Measurements from ENCODE around the gene TYMP. TPM values are rescaled to one million over a fixed set of nuclear protein-coding genes. Genes with fewer than 3 reads are reported as not detected.

TYMP gene
- total and polyA plus RNA-seq, 10 of the 15 experiments (the other 5 are each of a cell fraction or from before 2014, with no cell fraction given) = 0.42 to 57.8 (median 24.6) TPM

DNA sequence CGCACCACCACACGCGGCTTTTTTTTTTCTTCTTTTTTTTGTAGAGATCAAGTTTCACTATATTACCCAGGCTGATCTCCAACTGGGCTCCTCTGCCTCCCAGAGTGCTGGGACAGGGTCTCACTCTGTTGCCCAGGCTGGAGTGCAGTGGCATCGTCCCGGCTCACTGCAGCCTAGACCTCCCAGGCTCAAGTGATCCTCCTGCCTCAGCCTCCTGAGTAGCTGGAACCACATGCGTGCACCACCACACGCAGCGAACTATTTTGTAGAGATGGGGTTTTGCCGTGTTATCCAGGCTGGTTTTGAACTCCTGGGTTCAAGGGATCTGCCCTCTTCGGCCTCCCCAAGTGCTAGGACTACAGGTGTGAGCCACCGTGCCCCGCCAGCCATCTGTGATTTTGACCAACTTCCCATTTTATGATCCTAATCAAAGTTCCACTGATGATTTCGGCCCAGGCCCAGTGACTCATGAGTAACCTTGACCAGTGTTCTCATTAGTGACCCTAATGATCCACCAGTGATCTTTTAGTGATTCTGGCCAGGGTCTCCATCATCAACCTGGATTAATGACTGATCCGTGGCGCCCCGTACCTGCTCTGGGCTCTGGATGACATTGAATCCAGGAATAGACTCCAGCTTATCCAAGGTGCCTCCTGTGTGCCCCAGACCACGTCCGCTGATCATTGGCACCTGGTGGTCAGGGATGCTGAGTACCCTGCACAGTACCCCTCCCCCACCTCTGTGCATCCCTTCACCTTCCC lies 1.7 kb downstream of the TYMP start:
- Histone ChIP-seq H3K79me2 (ENCODE audit: control insufficient read depth, insufficient read depth, low read length) (peaks cover 79% of the 10 kb centered on the region), H3K4me2 (ENCODE audit: control insufficient read depth, insufficient read depth) (peak overlapping the region; percentile 71), H3K9ac (ENCODE audit: control insufficient read depth, insufficient read depth, low read length) (peak overlapping the region; percentile 18; the same call in 1 of the 2 replicates), H3K27me3 (replicated peaks in 1 of 2; ENCODE audit: control insufficient read depth in 2 of 2, insufficient read depth in 2 of 2, low read length in 1 of 2) (no peaks in the 10 kb centered on the region), H3K4me1 (ENCODE audit: control insufficient read depth, insufficient read depth, low read length) (peaks cover 21% of the 10 kb centered on the region), H4K20me1 (ENCODE audit: control insufficient read depth, insufficient read depth) (no peaks in the 10 kb centered on the region), H3K27ac (ENCODE audit: control insufficient read depth, insufficient read depth) (peak overlapping the region; percentile 100), H2AFZ (ENCODE audit: control insufficient read depth, low read depth, low read length) (no peak overlapping the region), H3K4me3 (peak overlapping the region; percentile 78; the same call in 1 of the 2 replicates), H3K9me3 (replicated peaks; ENCODE audit: control insufficient read depth, insufficient read depth, low read length) (no peaks in the 10 kb centered on the region), H3K36me3 (ENCODE audit: control insufficient read depth in 2 of 2, insufficient read depth in 2 of 2, low read length in 1 of 2) (peaks cover 0 to 10% of the 10 kb centered on the region in 2 experiments; a peak in 3 of 4 replicates)
- intact Hi-C loops (cut with micrococcal nuclease; ENCODE audit: unreplicated experiment) = loop anchor here (1.0 to 5.0 kb wide), 3 partner anchors 34 to 92 kb away; partner anchors contain the start of genes CHKB and SYCE3
- CTCF ChIA-PET = interaction anchor here (0.9 to 2.4 kb wide), 6 partner anchors 12 to 93 kb away, joined by 3 to 12 read pairs (median 4); no protein-coding TSS in a partner anchor
- TF ChIP-seq, protein P1, sequence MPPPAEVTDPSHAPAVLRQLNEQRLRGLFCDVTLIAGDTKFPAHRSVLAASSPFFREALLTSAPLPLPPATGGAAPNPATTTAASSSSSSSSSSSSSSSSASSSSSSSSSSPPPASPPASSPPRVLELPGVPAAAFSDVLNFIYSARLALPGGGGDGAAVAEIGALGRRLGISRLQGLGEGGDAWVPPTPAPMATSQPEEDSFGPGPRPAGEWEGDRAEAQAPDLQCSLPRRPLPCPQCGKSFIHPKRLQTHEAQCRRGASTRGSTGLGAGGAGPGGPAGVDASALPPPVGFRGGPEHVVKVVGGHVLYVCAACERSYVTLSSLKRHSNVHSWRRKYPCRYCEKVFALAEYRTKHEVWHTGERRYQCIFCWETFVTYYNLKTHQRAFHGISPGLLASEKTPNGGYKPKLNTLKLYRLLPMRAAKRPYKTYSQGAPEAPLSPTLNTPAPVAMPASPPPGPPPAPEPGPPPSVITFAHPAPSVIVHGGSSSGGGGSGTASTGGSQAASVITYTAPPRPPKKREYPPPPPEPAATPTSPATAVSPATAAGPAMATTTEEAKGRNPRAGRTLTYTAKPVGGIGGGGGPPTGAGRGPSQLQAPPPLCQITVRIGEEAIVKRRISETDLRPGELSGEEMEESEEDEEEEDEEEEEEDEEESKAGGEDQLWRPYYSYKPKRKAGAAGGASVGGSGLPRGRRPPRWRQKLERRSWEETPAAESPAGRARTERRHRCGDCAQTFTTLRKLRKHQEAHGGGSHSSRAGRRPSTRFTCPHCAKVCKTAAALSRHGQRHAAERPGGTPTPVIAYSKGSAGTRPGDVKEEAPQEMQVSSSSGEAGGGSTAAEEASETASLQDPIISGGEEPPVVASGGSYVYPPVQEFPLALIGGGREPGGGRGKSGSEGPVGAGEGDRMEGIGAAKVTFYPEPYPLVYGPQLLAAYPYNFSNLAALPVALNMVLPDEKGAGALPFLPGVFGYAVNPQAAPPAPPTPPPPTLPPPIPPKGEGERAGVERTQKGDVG (CRISPR knock-in tag; IDR thresholded peaks at IDR 0.05) = no peak
- TF ChIP-seq POLR2AphosphoS5 (IDR thresholded peaks at IDR 0.05; ENCODE audit: low read length) (0 out of 2 replicates have a peak, but pooled peaks have one; percentile 9), PAX5 (IDR thresholded peaks at IDR 0.05; ENCODE audit: borderline replicate concordance, low read depth, low read length) (peak; percentile 29; the same call in 1 of the 2 replicates)
- DNase-seq (ENCODE audit: low read depth, low spot score) = no peak
- FAIRE-seq = no peak
- no TSS peak for BruUV-seq (replicated peaks)
- 97% methylated on average over 15 of the region's 18 CpGs for WGBS (ENCODE audit: insufficient coverage, insufficient replicate concordance, low lambda C conversion rate, missing lambda C conversion rate)
- no peak for ATAC-seq
- RAD21 ChIA-PET (ENCODE audit: unreplicated experiment) = interaction anchor here (0.9 to 6.3 kb wide), 5 partner anchors 12 to 252 kb away, joined by 3 to 106 read pairs (median 6); partner anchors contain the start of genes LMF2, NCAPH2 and SYCE3
- POLR2A ChIA-PET = interaction anchor here (0.6 to 6.5 kb wide), 8 partner anchors 10 to 101 kb away, joined by 3 to 232 read pairs (median 9); partner anchors contain the start of gene KLHDC7B
- SMC1A ChIA-PET (ENCODE audit: uncharacterized antibody, unreplicated experiment) = interaction anchor here (1.1 to 5.8 kb wide), 5 partner anchors 12 to 93 kb away, joined by 5 to 58 read pairs (median 10); partner anchors contain the start of gene SYCE3
- in situ Hi-C loops (cut with MboI) = loop anchor here (5.0 kb wide), 1 partner anchor 94 kb away; no protein-coding TSS in a partner anchor
